Endothelial cell of umbilical vein (primary cell): Measurements from ENCODE around the gene FAM222A. TPM values are rescaled to one million over a fixed set of nuclear protein-coding genes. Genes with fewer than 3 reads are reported as not detected.

ENCODE experiments used
- BruUV-seq: library from RNA; stranded (reverse); fragments of 400-500 nt; replicated peaks from 2 replicates; lab custom pipeline; 2021; lab: Mats Ljungman, UMichigan
- CTCF ChIA-PET: fragments of 300-600, 350-600 bp; sonication (Branson Sonifier 250); formaldehyde crosslinking; loops from one replicate; lab custom pipeline; 2021; ENCODE audit warnings: antibody characterized with exemption, inconsistent platforms; lab: Charles Lee
- POLR2A ChIA-PET: fragments of 300-600, 350-600 bp; sonication (Branson Sonifier 250); formaldehyde crosslinking; loops from one replicate; lab custom pipeline; 2021; ENCODE audit warnings: antibody characterized with exemption, inconsistent platforms; lab: Charles Lee
- DNase-seq: peaks from one replicate; pipeline ENCODE4 v3.0.0-alpha.2; 2011; ENCODE audit warnings: low read depth, low spot score
- FAIRE-seq: peaks from 2 replicates; lab custom pipeline; 2011; peaks lifted over from hg19 to GRCh38; lab: Jason Lieb, UNC
- H2AFZ ChIP-seq: 2 replicates; pipeline ENCODE4 v1.6.0; 2012; ENCODE audit warnings: low read depth, low read length, control low read depth, inconsistent platforms
- H3K27ac ChIP-seq: 2 replicates; pipeline ENCODE4 v1.5.1; 2011; ENCODE audit warnings: low read depth, mild to moderate bottlenecking, control low read depth, low read length, moderate library complexity; ENCODE audit not compliant: insufficient read depth
- H3K27me3 ChIP-seq, 2 experiments: 2 replicates each; pipeline versions ENCODE4 v1.6.0 to v1.6.1; 2011; ENCODE audit warnings: low read length in 2 of 2, mixed read lengths in 1 of 2; ENCODE audit not compliant: control insufficient read depth in 2 of 2, insufficient read depth in 2 of 2
- H3K36me3 ChIP-seq, 2 experiments: 2 replicates in 1 of 2; 3 replicates in 1 of 2; pipeline ENCODE4 v1.5.1; 2011; ENCODE audit warnings: low read length in 2 of 2, mild to moderate bottlenecking in 1 of 2, moderate library complexity in 1 of 2; ENCODE audit not compliant: control insufficient read depth in 2 of 2, insufficient read depth in 2 of 2; ENCODE audit errors: extremely low read depth in 1 of 2
- H3K4me1 ChIP-seq: 3 replicates; pipeline ENCODE4 v1.5.1; 2011; ENCODE audit warnings: mild to moderate bottlenecking, low read length; ENCODE audit not compliant: control insufficient read depth, insufficient read depth; ENCODE audit errors: extremely low read depth
- H3K4me2 ChIP-seq: 2 replicates; pipeline ENCODE4 v1.6.1; 2011; ENCODE audit warnings: low read length, control low read depth, mixed read lengths; ENCODE audit not compliant: insufficient read depth
- H3K4me3 ChIP-seq, 3 experiments: fragments of 200-600 bp in 1 of 3; sonication (generic), shearing (Covaris generic) in 1 of 3; replicated peaks in 1 of 3; 2 replicates each; pipeline ENCODE4 v1.5.1; 2011 to 2016; ENCODE audit warnings: control low read depth in 3 of 3, low read length in 3 of 3, mild to moderate bottlenecking in 2 of 3, inconsistent platforms in 1 of 3, low read depth in 1 of 3, moderate library complexity in 1 of 3; ENCODE audit not compliant: insufficient read depth in 1 of 3
- H3K79me2 ChIP-seq: 2 replicates; pipeline ENCODE4 v1.6.0; 2012; ENCODE audit warnings: low read length, inconsistent platforms; ENCODE audit not compliant: control insufficient read depth, insufficient read depth
- H3K9ac ChIP-seq: replicated peaks from 2 replicates; pipeline ENCODE3; 2011; ENCODE audit warnings: low read length, control low read depth; ENCODE audit not compliant: insufficient read depth; ENCODE audit errors: extremely low read depth
- H3K9me1 ChIP-seq: replicated peaks from 3 replicates; pipeline ENCODE4 v1.6.0; 2011; ENCODE audit warnings: mild to moderate bottlenecking, low read length; ENCODE audit not compliant: control insufficient read depth, insufficient read depth; ENCODE audit errors: extremely low read depth
- H3K9me3 ChIP-seq: replicated peaks from 2 replicates; pipeline ENCODE4 v1.5.1; 2012; ENCODE audit warnings: low read length, inconsistent platforms; ENCODE audit not compliant: control insufficient read depth, insufficient read depth
- H4K20me1 ChIP-seq: replicated peaks from 2 replicates; pipeline ENCODE3; 2011; ENCODE audit warnings: mild to moderate bottlenecking, low read length; ENCODE audit not compliant: control insufficient read depth, insufficient read depth; ENCODE audit errors: extremely low read depth
- EZH2 ChIP-seq: IDR thresholded peaks from 2 replicates; pipeline ENCODE4 v1.6.1; 2012; ENCODE audit warnings: borderline replicate concordance, low read depth, mild to moderate bottlenecking, moderate library complexity, low read length, inconsistent platforms; ENCODE audit not compliant: severe bottlenecking
- FOS ChIP-seq: IDR thresholded peaks from 2 replicates; pipeline ENCODE4 v1.6.1; 2011; ENCODE audit warnings: mild to moderate bottlenecking, low read length, moderate library complexity, borderline replicate concordance; ENCODE audit not compliant: insufficient read depth
- GATA2 ChIP-seq: IDR thresholded peaks from 2 replicates; pipeline ENCODE4 v1.7.0; 2011; ENCODE audit warnings: low read depth, mild to moderate bottlenecking, moderate library complexity, mixed read lengths, low read length; ENCODE audit not compliant: insufficient read length, insufficient read depth
- JUN ChIP-seq: IDR thresholded peaks from 2 replicates; pipeline ENCODE4 v1.6.1; 2011; ENCODE audit warnings: borderline replicate concordance, low read depth; ENCODE audit not compliant: insufficient read length, insufficient read depth
- MYC ChIP-seq: IDR thresholded peaks from one replicate; pipeline ENCODE4 v1.6.1; 2011; ENCODE audit warnings: mild to moderate bottlenecking, low read depth, low read length
- POLR2A ChIP-seq: IDR thresholded peaks from 2 replicates; pipeline ENCODE4 v1.6.1; 2012; ENCODE audit warnings: low read depth, mild to moderate bottlenecking, control low read depth, low read length
- POLR2AphosphoS5 ChIP-seq: IDR thresholded peaks from 2 replicates; pipeline ENCODE4 v1.6.1; 2012; ENCODE audit warnings: low read depth, mild to moderate bottlenecking, control low read depth, low read length, moderate library complexity; ENCODE audit not compliant: insufficient read depth
- dilution Hi-C: fragments of 300-500 bp; cut with MboI; formaldehyde crosslinking; loops from one replicate; pipeline ENCODE4 v1.15.0; 2019; ENCODE audit warnings: low sequenced_read_pairs; ENCODE audit not compliant: extremely low pct_ligation_motif_present
- intact Hi-C: fragments of 100-400 bp; cut with micrococcal nuclease; formaldehyde crosslinking; loops from one replicate; pipeline ENCODE4 v1.10.0; 2022
- polyA plus RNA-seq, 4 experiments: library from polyadenylated mRNA; depleted of rRNA in 3 of 4; stranded (reverse) in 3 of 4; unstranded in 1 of 4; fragments of >200 nt; gene quantifications; 2 replicates each; pipeline versions ENCODE4 v1.2.1 to v1.2.3, GENCODE V29; 2011 to 2012; ENCODE audit warnings: missing spikeins in 1 of 4
- total RNA-seq: library from RNA; stranded (reverse); gene quantifications from 2 replicates; pipeline ENCODE4 v1.2.3, GENCODE V29; 2021
- TF ChIP-seq, protein P1 (sequence below): IDR thresholded peaks from 2 replicates; pipeline ENCODE4 v1.6.1; 2011; ENCODE audit not compliant: insufficient read depth, insufficient read length
- TF ChIP-seq, protein P2 (sequence below), 2 donors: IDR thresholded peaks; 1 replicate in 1 of 2; 2 replicates in 1 of 2; pipeline ENCODE4 v1.5.1; 2011; ENCODE audit warnings: low read length in 2 of 2, mild to moderate bottlenecking in 2 of 2, moderate library complexity in 2 of 2, control low read depth in 1 of 2, inconsistent platforms in 1 of 2, low read depth in 1 of 2; ENCODE audit not compliant: insufficient read depth in 1 of 2; ENCODE audit errors: extremely low read depth in 1 of 2

Gene FAM222A
- total and polyA plus RNA-seq, 2 donors (not counting 3 experiments of a cell fraction or from before 2014, with no cell fraction given) = 0.62 to 1.7 TPM

DNA sequence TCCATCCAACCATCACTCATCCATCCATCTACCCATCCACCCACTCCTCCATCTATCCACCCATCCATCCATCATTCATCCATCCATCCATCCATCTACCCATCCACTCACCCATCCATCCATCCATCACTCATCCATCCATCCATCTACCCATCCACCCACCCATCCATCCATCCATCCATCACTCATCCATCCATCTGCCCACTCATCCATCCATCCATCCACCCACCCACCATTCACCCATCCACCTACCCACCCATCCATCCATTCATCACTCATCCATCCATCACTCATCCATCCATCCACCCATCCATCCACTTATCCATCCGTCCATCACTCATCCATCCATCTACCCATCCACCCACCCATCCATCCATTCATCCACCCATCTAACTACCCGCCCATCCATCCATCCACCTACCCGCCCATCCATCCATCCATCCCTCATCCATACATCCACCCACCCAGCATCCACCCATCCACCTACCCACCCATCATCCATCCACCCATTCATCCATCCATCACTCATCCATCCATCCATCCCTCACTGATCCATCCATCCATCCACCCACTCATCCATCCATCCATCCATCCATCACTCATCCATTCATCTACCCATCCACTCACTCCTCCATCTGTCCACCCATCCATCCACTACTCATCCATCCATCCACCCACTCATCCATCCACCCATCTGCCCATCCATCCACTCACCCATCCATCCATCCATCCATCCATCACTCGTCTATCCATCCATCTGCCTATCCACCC, 95.4 kb downstream of the FAM222A start:
- Histone ChIP-seq H4K20me1 (no peaks in the 10 kb centered on the region), H3K36me3 (peaks cover 0 to 3% of the 10 kb centered on the region in 2 experiments), H3K27ac (no peak overlapping the region), H3K9me1 (no peaks in the 10 kb centered on the region), H3K9ac (no peak overlapping the region), H3K4me1 (no peaks in the 10 kb centered on the region), H3K4me3 (no peak overlapping the region), H3K27me3 (no peaks in the 10 kb centered on the region), H3K4me2 (no peak overlapping the region), H3K79me2 (no peaks in the 10 kb centered on the region), H3K9me3 (no peaks in the 10 kb centered on the region), H2AFZ (no peak overlapping the region)
- DNase-seq (no peak), FAIRE-seq (no peak)
- TF ChIP-seq, protein P1, sequence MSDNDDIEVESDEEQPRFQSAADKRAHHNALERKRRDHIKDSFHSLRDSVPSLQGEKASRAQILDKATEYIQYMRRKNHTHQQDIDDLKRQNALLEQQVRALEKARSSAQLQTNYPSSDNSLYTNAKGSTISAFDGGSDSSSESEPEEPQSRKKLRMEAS = no peak
- TF ChIP-seq FOS = no peak
- no peak for TF ChIP-seq GATA2
- CTCF ChIA-PET = interaction anchor here (6.1 kb wide), 1 partner anchor 35 kb away, joined by 159 read pairs; no protein-coding TSS in a partner anchor
- intact Hi-C loops = no loop called here
- POLR2A ChIA-PET = no interaction called here
- dilution Hi-C loops = no loop called here
- BruUV-seq = no TSS peak

DNA sequence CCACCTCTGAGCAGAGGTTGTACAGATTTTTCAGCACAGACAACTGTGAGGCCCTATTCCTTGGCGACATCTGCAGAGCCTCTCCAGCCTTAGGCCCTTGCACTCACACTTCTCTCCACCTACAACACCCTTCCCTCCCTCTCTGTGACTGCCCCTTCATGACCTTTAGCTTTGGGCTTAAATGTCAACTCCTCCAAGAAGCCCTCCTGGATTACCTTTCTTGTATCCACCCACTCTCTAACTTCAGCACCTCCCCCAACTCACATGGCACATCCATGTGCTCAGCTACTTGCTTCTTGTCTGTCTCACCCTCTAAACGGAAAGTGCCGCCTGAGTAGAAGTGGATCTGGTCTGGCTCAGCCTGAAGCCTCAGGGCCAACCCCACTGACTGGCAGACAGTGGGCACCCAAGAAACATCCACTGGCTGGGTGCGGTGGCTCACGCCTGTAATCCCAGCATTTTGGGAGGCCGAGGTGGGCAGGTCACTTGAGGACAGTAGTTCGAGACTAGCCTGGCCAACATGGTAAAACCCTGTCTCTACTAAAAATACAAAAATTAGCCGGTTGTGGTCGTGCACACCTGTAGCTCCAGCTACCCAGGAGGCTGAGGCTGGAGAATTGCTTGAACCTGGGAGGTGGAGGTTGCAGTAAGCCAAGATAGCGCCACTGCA, 97.5 kb downstream of the FAM222A start:
- Histone ChIP-seq H3K27ac (no peak overlapping the region), H3K9me3 (no peaks in the 10 kb centered on the region), H3K9me1 (no peaks in the 10 kb centered on the region), H3K4me1 (no peaks in the 10 kb centered on the region), H3K36me3 (peaks cover 0 to 7% of the 10 kb centered on the region in 2 experiments), H3K4me3 (no peak overlapping the region), H3K27me3 (no peaks in the 10 kb centered on the region), H3K4me2 (no peak overlapping the region), H3K9ac (no peak overlapping the region), H2AFZ (no peak overlapping the region), H4K20me1 (no peaks in the 10 kb centered on the region), H3K79me2 (no peaks in the 10 kb centered on the region)
- ChIA-PET CTCF (interaction anchor here (1.0 to 1.4 kb wide), 2 partner anchors 21 to 34 kb away, joined by 3 to 6 read pairs; no protein-coding TSS in a partner anchor), POLR2A (no interaction called here)
- BruUV-seq = no TSS peak
- FAIRE-seq (no peak), DNase-seq (no peak)
- intact Hi-C loops (no loop called here), dilution Hi-C loops (no loop called here)
- no peak for TF ChIP-seq GATA2
- no peak for TF ChIP-seq JUN
- TF ChIP-seq POLR2A = no peak
- TF ChIP-seq, protein P1 = no peak
- no peak for TF ChIP-seq POLR2AphosphoS5
- TF ChIP-seq MYC = no peak
- TF ChIP-seq, protein P2, sequence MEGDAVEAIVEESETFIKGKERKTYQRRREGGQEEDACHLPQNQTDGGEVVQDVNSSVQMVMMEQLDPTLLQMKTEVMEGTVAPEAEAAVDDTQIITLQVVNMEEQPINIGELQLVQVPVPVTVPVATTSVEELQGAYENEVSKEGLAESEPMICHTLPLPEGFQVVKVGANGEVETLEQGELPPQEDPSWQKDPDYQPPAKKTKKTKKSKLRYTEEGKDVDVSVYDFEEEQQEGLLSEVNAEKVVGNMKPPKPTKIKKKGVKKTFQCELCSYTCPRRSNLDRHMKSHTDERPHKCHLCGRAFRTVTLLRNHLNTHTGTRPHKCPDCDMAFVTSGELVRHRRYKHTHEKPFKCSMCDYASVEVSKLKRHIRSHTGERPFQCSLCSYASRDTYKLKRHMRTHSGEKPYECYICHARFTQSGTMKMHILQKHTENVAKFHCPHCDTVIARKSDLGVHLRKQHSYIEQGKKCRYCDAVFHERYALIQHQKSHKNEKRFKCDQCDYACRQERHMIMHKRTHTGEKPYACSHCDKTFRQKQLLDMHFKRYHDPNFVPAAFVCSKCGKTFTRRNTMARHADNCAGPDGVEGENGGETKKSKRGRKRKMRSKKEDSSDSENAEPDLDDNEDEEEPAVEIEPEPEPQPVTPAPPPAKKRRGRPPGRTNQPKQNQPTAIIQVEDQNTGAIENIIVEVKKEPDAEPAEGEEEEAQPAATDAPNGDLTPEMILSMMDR (IDR thresholded peaks at IDR 0.05; ENCODE audit: extremely low read depth in 1 of 2, insufficient read depth in 1 of 2, low read depth in 1 of 2, low read length in 2 of 2) = no peak
- no peak for TF ChIP-seq FOS
- no peak for TF ChIP-seq EZH2
